ENCODE results near the gene MFGE8.

DNA sequence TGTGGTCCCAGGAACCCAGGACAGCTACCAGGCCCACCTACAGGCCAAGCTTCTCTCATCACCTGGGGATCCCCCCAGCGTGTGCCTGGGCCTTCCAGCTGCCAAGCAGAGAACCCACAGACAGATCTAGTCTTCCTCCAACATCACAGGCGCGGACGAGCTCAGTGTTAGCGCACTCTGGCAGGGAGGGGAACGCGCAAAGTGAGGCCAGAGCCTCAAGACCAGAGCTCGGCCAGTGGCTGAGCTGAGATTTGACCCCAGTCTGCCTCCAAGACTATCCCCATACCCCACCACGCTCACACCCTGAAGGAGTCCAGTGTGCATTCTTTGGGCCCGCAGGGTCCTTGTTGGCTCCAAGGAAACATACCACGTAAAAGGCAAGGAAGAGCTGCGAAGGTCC lies 5.1 kb downstream of the MFGE8 start:
- TF ChIP-seq, protein P1, sequence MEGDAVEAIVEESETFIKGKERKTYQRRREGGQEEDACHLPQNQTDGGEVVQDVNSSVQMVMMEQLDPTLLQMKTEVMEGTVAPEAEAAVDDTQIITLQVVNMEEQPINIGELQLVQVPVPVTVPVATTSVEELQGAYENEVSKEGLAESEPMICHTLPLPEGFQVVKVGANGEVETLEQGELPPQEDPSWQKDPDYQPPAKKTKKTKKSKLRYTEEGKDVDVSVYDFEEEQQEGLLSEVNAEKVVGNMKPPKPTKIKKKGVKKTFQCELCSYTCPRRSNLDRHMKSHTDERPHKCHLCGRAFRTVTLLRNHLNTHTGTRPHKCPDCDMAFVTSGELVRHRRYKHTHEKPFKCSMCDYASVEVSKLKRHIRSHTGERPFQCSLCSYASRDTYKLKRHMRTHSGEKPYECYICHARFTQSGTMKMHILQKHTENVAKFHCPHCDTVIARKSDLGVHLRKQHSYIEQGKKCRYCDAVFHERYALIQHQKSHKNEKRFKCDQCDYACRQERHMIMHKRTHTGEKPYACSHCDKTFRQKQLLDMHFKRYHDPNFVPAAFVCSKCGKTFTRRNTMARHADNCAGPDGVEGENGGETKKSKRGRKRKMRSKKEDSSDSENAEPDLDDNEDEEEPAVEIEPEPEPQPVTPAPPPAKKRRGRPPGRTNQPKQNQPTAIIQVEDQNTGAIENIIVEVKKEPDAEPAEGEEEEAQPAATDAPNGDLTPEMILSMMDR (conservative IDR thresholded peaks at IDR 0.05), result no peak
- TF ChIP-seq EZH2 (IDR thresholded peaks at IDR 0.05; ENCODE audit: low read depth), result no peak

Data from PC-9 (cell line).